ENCODE results near the gene KAT6B. TPM values are rescaled to one million over a fixed set of nuclear protein-coding genes. Genes with fewer than 3 reads are reported as not detected.

The KAT6B gene
- total RNA-seq, 4 donors from 2014 or later: 12.0 to 37.7 (median 21.6) TPM

DNA sequence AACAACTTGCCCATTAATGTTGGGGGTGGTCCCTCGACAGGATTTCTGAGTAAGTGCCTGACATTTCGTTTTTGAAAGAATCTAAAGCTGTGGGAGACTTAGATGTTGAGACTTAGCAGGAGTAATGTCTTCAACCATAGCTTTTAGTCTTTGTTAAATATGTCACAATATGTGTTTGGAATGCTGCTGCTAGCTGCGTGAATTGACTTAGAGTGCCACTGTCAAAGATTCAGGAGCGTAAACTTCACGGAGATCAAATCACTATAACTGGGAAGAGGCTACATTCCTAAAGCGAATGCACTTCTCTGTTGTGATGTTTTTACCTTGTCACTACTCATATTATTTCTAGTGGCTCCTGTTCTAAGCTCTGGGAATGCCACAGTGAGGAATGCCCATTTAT, 193.8 kb downstream of the KAT6B start:
- peaks cover 0 to 35% of the 10 kb centered on the region in 2 donors for H3K36me3 ChIP-seq
- H3K9me3 ChIP-seq: no peaks in the 10 kb centered on the region
- no peaks in the 10 kb centered on the region for H3K27me3 ChIP-seq
- peak overlapping the region in 2 of 4 donors; percentile 29 to 34 for H3K27ac ChIP-seq
- H3K4me3 ChIP-seq: no peak overlapping the region
- DNase-seq: no peak
- in situ Hi-C loops (cut with MboI; ENCODE audit: low sequenced_read_pairs in 4 of 4) (loop anchor here in 2 of 4 donors (10.0 kb wide), 1 partner anchor 755 kb away; no protein-coding TSS in a partner anchor), intact Hi-C loops (cut with DNase I; ENCODE audit: low total_unique reads) (loop anchor here (5.0 kb wide), 2 partner anchors 133 to 753 kb away; no protein-coding TSS in a partner anchor)
- no peak for ATAC-seq
- TF ChIP-seq, protein P1, sequence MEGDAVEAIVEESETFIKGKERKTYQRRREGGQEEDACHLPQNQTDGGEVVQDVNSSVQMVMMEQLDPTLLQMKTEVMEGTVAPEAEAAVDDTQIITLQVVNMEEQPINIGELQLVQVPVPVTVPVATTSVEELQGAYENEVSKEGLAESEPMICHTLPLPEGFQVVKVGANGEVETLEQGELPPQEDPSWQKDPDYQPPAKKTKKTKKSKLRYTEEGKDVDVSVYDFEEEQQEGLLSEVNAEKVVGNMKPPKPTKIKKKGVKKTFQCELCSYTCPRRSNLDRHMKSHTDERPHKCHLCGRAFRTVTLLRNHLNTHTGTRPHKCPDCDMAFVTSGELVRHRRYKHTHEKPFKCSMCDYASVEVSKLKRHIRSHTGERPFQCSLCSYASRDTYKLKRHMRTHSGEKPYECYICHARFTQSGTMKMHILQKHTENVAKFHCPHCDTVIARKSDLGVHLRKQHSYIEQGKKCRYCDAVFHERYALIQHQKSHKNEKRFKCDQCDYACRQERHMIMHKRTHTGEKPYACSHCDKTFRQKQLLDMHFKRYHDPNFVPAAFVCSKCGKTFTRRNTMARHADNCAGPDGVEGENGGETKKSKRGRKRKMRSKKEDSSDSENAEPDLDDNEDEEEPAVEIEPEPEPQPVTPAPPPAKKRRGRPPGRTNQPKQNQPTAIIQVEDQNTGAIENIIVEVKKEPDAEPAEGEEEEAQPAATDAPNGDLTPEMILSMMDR (IDR thresholded peaks at IDR 0.05 in 4 of 5, conservative IDR thresholded peaks at IDR 0.05 in 1 of 5): no peak
- peaks cover 16 to 42% of the 10 kb centered on the region in 2 donors for H3K4me1 ChIP-seq

- H3K4me3 ChIP-seq: no peak overlapping the region
- intact Hi-C loops (cut with DNase I; ENCODE audit: low total_unique reads): loop anchor here (5.0 kb wide), 2 partner anchors 134 to 754 kb away; no protein-coding TSS in a partner anchor
- H3K36me3 ChIP-seq: peaks cover 0 to 48% of the 10 kb centered on the region in 2 donors
- H3K4me1 ChIP-seq: peaks cover 4 to 30% of the 10 kb centered on the region in 2 donors
- no peaks in the 10 kb centered on the region for H3K9me3 ChIP-seq
- TF ChIP-seq, protein P1 (IDR thresholded peaks at IDR 0.05 in 4 of 5, conservative IDR thresholded peaks at IDR 0.05 in 1 of 5): no peak
- TF ChIP-seq POLR2A (IDR thresholded peaks at IDR 0.05): no peak
- DNase-seq: no peak
- H3K27ac ChIP-seq: peak overlapping the region in 3 of 4 donors; percentile 7 to 46 (median 27)
- no peaks in the 10 kb centered on the region for H3K27me3 ChIP-seq
- no peak for ATAC-seq
- in situ Hi-C loops (cut with MboI; ENCODE audit: low sequenced_read_pairs in 4 of 4): loop anchor here in 2 of 4 donors (10.0 kb wide), 1 partner anchor 757 kb away; no protein-coding TSS in a partner anchor
Observed at GRCh38 chr10:75021379-75022249, 195.2 kb downstream of the KAT6B start.

DNA sequence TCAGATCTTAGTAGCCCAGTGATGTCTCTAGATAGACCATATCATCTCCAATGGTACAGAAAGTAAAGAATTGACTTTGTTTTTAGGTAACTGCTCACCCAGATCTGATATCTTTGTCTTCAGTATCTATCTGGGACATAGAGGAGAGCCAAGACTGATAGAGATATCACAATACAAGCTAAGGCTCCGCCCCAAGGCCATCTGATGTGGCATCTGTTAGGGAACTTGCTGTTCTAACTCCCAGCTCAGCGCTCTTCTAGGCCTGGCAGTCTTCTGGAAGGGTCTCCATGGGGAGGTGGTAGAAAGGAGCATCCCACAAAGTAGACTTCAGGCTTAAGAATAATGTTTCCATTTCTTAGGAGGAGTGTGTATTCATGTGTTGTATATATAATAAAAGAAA, 196.7 kb downstream of the KAT6B start:
- intact Hi-C loops (cut with DNase I; ENCODE audit: low total_unique reads): loop anchor here (5.0 kb wide), 2 partner anchors 136 to 756 kb away; no protein-coding TSS in a partner anchor
- no peak overlapping the region for H3K4me3 ChIP-seq
- DNase-seq (no peak), ATAC-seq (peak; percentile 38 to 61)
- peaks cover 0 to 54% of the 10 kb centered on the region in 2 donors for H3K36me3 ChIP-seq
- in situ Hi-C loops (cut with MboI; ENCODE audit: low sequenced_read_pairs in 4 of 4): loop anchor here in 2 of 4 donors (10.0 kb wide), 1 partner anchor 758 kb away; no protein-coding TSS in a partner anchor
- H3K4me1 ChIP-seq: peaks cover 4 to 29% of the 10 kb centered on the region in 2 donors
- H3K27me3 ChIP-seq: no peaks in the 10 kb centered on the region
- no peaks in the 10 kb centered on the region for H3K9me3 ChIP-seq
- no peak for TF ChIP-seq POLR2A (IDR thresholded peaks at IDR 0.05)
- TF ChIP-seq, protein P1 (IDR thresholded peaks at IDR 0.05 in 4 of 5, conservative IDR thresholded peaks at IDR 0.05 in 1 of 5): no peak
- H3K27ac ChIP-seq: peak overlapping the region in 2 of 4 donors; percentile 46 to 53

- in situ Hi-C loops (cut with MboI; ENCODE audit: low sequenced_read_pairs in 4 of 4): loop anchor here in 2 of 4 donors (10.0 kb wide), 1 partner anchor 760 kb away; no protein-coding TSS in a partner anchor
- no peak for ATAC-seq
- no peaks in the 10 kb centered on the region for H3K9me3 ChIP-seq
- H3K27me3 ChIP-seq: no peaks in the 10 kb centered on the region
- H3K4me1 ChIP-seq: peaks cover 2 to 19% of the 10 kb centered on the region in 2 donors
- H3K4me3 ChIP-seq: no peak overlapping the region
- H3K27ac ChIP-seq: no peak overlapping the region
- intact Hi-C loops (cut with DNase I; ENCODE audit: low total_unique reads): loop anchor here (5.0 kb wide), 2 partner anchors 138 to 758 kb away; no protein-coding TSS in a partner anchor
- H3K36me3 ChIP-seq: peaks cover 0 to 63% of the 10 kb centered on the region in 2 donors
- DNase-seq: no peak
- TF ChIP-seq, protein P1 (IDR thresholded peaks at IDR 0.05 in 4 of 5, conservative IDR thresholded peaks at IDR 0.05 in 1 of 5): no peak
- TF ChIP-seq POLR2A (IDR thresholded peaks at IDR 0.05): no peak
Observed at GRCh38 chr10:75024971-75025523, 198.6 kb downstream of the KAT6B start.
